Tibial nerve (tissue), 4 donors: ENCODE data around the gene VPS13D. TPM values are rescaled to one million over a fixed set of nuclear protein-coding genes. Genes with fewer than 3 reads are reported as not detected.

Experiments
- DNase-seq, 2 donors: peaks; one replicate each; pipeline ENCODE4 v3.0.0-alpha.2; 2019; ENCODE audit warnings: low spot score in 2 of 2
- H3K27ac ChIP-seq, 4 donors: fragments of 200-600 bp; sonication (generic) in 3 of 4; one replicate each; pipeline ENCODE4 v1.5.1; 2017 to 2019; ENCODE audit warnings: mild to moderate bottlenecking in 1 of 4
- H3K27me3 ChIP-seq, 2 donors: fragments of 200-600 bp; sonication (generic) in 1 of 2; one replicate each; pipeline versions ENCODE4 v1.5.1 to v1.6.0; 2017 to 2019
- H3K36me3 ChIP-seq, 3 donors: fragments of 200-600 bp; sonication (generic); one replicate each; pipeline ENCODE4 v1.5.1; 2018 to 2019
- H3K4me1 ChIP-seq, 4 donors: fragments of 200-600 bp; sonication (generic) in 3 of 4; one replicate each; pipeline ENCODE4 v1.5.1; 2017 to 2019
- H3K4me3 ChIP-seq, 4 donors: fragments of 200-600 bp; sonication (generic) in 3 of 4; one replicate each; pipeline ENCODE4 v1.5.1; 2017 to 2019; ENCODE audit warnings: mild to moderate bottlenecking in 1 of 4, moderate library complexity in 1 of 4
- H3K9me3 ChIP-seq, 4 donors: fragments of 200-600 bp; sonication (generic) in 3 of 4; one replicate each; pipeline ENCODE4 v1.5.1; 2017 to 2019
- EP300 ChIP-seq, 2 donors: sonication (generic); formaldehyde crosslinking; IDR thresholded peaks; one replicate each; pipeline ENCODE4 v1.6.1; 2017; ENCODE audit warnings: antibody characterized with exemption in 2 of 2, mild to moderate bottlenecking in 1 of 2
- POLR2A ChIP-seq, 2 donors: fragments of 450-650 bp; IDR thresholded peaks; one replicate each; pipeline ENCODE4 v1.6.1; 2017; ENCODE audit warnings: antibody characterized with exemption in 2 of 2, mild to moderate bottlenecking in 2 of 2, moderate library complexity in 2 of 2
- WGBS, 2 donors: methylation state at CpG; one replicate each; pipeline ENCODE4 v1.1.5; 2018; 5-methylcytosine and 5-hydroxymethylcytosine counted together
- total RNA-seq, 4 donors: library from RNA; depleted of rRNA; stranded (reverse); fragments of >200 nt; gene quantifications; one replicate each; pipeline ENCODE4 v1.1.0, GENCODE V29; 2016
- TF ChIP-seq, protein P1 (sequence below), 5 experiments: fragments of 200-600 bp in 3 of 5; fragments of 450-650 bp in 2 of 5; sonication (generic) in 3 of 5; IDR thresholded peaks; one replicate each; pipeline ENCODE4 v1.5.1; 2016 to 2019; ENCODE audit warnings: antibody characterized with exemption in 5 of 5, mild to moderate bottlenecking in 3 of 5, moderate library complexity in 2 of 5

VPS13D gene
- total RNA-seq, 4 donors from 2014 or later, result 99.2 to 132 (median 110) TPM

DNA sequence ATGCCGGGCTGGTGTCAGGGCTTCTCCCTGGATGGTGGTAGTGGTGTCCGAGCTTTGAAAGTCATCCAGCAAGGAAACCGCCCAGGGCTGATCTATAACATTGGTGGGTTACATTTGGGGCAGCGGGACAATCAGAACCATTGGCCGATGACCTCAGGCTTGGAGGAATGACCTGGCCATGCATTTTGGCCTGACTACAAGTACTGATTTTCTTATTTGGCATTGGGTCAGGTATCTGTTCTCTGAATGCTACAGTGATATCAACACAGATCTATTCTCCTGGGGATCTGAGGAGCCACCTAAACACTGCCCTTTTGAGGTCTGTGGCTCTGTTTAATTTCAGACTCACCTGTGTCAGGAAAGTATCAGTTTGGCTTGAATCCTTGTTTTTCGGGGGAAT is 128.7 kb downstream of the VPS13D start:
- Histone ChIP-seq H3K4me3 (no peak overlapping the region), H3K27ac (no peak overlapping the region), H3K9me3 (no peaks in the 10 kb centered on the region), H3K36me3 (peaks cover 2 to 56% (median 11%) of the 10 kb centered on the region in 3 donors), H3K4me1 (peaks cover 0 to 31% (median 4%) of the 10 kb centered on the region in 4 donors), H3K27me3 (no peaks in the 10 kb centered on the region)
- no peak for TF ChIP-seq EP300 (IDR thresholded peaks at IDR 0.05)
- TF ChIP-seq POLR2A (IDR thresholded peaks at IDR 0.05), result no peak
- TF ChIP-seq, protein P1, sequence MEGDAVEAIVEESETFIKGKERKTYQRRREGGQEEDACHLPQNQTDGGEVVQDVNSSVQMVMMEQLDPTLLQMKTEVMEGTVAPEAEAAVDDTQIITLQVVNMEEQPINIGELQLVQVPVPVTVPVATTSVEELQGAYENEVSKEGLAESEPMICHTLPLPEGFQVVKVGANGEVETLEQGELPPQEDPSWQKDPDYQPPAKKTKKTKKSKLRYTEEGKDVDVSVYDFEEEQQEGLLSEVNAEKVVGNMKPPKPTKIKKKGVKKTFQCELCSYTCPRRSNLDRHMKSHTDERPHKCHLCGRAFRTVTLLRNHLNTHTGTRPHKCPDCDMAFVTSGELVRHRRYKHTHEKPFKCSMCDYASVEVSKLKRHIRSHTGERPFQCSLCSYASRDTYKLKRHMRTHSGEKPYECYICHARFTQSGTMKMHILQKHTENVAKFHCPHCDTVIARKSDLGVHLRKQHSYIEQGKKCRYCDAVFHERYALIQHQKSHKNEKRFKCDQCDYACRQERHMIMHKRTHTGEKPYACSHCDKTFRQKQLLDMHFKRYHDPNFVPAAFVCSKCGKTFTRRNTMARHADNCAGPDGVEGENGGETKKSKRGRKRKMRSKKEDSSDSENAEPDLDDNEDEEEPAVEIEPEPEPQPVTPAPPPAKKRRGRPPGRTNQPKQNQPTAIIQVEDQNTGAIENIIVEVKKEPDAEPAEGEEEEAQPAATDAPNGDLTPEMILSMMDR (IDR thresholded peaks at IDR 0.05), result no peak
- DNase-seq, result no peak
- 88 to 91% methylated on average over 6 of the region's 6 CpGs for WGBS, 2 donors

DNA sequence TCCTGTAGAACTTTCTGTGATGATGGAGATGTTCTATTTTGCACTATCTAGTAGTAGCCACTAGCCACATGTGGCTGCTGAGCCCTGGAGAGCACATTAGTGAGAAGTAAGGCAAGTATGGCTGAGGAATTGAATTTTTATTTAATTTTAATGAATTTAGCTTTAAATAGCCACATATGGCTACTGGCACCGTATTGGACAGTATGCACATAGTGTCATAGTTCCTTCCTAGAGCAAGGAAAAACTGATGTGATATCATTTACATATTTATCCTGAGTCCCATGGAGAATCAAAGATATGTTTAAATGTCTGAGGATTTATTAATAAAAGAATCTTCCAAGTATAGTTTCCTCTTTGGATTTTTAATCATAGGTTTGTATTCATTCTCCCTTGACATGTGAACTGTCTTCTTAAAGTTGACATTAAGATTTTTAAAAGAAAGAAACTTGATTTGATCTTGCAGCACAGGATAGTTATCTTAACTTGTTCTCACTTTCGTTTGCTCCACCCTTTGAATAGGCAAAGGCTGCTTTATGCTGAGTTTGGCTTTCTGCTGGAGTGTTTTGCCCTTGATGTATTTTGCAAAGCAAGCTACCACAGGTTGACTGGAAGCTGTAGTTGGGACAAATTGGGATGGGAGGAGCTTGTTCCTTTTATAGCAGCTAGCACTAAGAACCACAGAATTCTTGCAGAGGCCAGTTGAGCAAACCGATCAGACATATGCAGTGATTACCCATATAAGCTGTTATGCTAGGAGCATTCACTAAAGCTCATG is 129.7 kb downstream of the VPS13D start:
- 32 to 33% methylated on average over 3 of the region's 3 CpGs for WGBS, 2 donors
- H3K9me3 ChIP-seq, result no peaks in the 10 kb centered on the region
- H3K36me3 ChIP-seq, result peaks cover 2 to 57% (median 11%) of the 10 kb centered on the region in 3 donors
- DNase-seq, result no peak
- TF ChIP-seq, protein P1 (IDR thresholded peaks at IDR 0.05), result no peak
- no peak for TF ChIP-seq EP300 (IDR thresholded peaks at IDR 0.05)
- no peak for TF ChIP-seq POLR2A (IDR thresholded peaks at IDR 0.05)
- H3K27ac ChIP-seq, result no peak overlapping the region
- no peaks in the 10 kb centered on the region for H3K27me3 ChIP-seq
- peaks cover 0 to 31% (median 4%) of the 10 kb centered on the region in 4 donors for H3K4me1 ChIP-seq
- no peak overlapping the region for H3K4me3 ChIP-seq

DNA sequence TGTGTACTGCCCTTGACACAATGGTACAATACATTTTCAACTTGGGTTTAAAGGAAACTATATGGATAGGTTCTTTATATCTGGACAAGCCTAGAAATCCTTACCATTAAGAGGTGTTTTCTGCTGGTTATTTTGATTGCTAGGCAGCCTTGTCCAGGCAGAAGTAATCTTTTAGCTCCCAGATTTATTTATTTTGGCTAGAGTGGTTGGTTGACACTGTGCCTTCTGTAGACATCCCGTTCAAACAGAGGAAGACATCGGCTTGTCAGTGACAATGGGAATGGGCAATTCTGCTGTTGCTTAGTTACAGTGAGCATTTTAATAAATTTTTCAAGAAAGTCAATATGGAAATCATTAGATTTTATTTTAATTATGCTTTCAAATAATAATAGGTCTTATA is 138.8 kb downstream of the VPS13D start:
- Histone ChIP-seq H3K27me3 (no peaks in the 10 kb centered on the region), H3K4me1 (peaks cover 0 to 29% (median 0%) of the 10 kb centered on the region in 4 donors), H3K36me3 (peaks cover 0 to 42% (median 4%) of the 10 kb centered on the region in 3 donors), H3K9me3 (no peaks in the 10 kb centered on the region), H3K27ac (no peak overlapping the region), H3K4me3 (no peak overlapping the region)
- 18 to 25% methylated on average over 2 of the region's 2 CpGs for WGBS, 2 donors
- no peak for DNase-seq
- TF ChIP-seq, protein P1 (IDR thresholded peaks at IDR 0.05), result no peak
- TF ChIP-seq POLR2A (IDR thresholded peaks at IDR 0.05) (no peak), EP300 (IDR thresholded peaks at IDR 0.05) (no peak)

DNA sequence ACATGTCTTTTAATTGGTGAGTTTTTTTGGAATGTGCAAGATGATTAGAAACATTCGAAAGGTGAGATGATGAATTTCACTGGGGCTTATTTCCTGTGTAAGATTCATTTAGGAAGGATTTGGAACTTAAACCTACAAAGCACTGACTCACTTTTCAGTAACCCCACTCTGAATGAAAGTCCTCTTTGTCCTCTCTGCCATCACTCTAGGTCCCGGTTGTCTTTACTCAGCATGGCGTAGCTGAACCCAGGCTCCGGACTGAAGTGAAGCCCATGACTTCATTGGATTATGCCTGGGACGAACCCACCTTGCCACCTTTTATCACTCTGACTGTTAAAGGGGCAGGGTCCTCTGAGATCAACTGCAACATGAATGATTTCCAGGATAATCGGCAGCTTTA is 139.4 kb downstream of the VPS13D start:
- H3K27ac ChIP-seq, result peak overlapping the region in 2 of 4 donors; percentile 34 to 37

More for the DNA sequence above, 139.4 kb downstream of the VPS13D start:
- DNase-seq, result no peak
- Histone ChIP-seq H3K4me1 (peaks cover 0 to 29% (median 0%) of the 10 kb centered on the region in 4 donors), H3K9me3 (no peaks in the 10 kb centered on the region), H3K36me3 (peaks cover 0 to 42% (median 4%) of the 10 kb centered on the region in 3 donors), H3K4me3 (no peak overlapping the region), H3K27me3 (no peaks in the 10 kb centered on the region)
- TF ChIP-seq POLR2A (IDR thresholded peaks at IDR 0.05) (no peak), EP300 (IDR thresholded peaks at IDR 0.05) (no peak)
- TF ChIP-seq, protein P1 (IDR thresholded peaks at IDR 0.05), result no peak
- 38 to 44% methylated on average over 6 of the region's 6 CpGs for WGBS, 2 donors
